Keratinocyte (primary cell): ENCODE data around the gene MANEAL.

Source experiments
- EZH2 ChIP-seq: IDR thresholded peaks from one replicate; pipeline ENCODE4 v1.6.1; 2012; ENCODE audit warnings: inconsistent platforms, mild to moderate bottlenecking, low read length, moderate library complexity
- TF ChIP-seq, protein P1 (sequence below), 3 experiments: IDR thresholded peaks in 1 of 3; conservative IDR thresholded peaks in 1 of 3; optimal IDR thresholded peaks in 1 of 3; 2 replicates in 2 of 3; 3 replicates in 1 of 3; pipeline versions ENCODE3 to v1.5.1; 2011; ENCODE audit warnings: low read length in 3 of 3, mild to moderate bottlenecking in 3 of 3, moderate library complexity in 2 of 3, control low read depth in 1 of 3, inconsistent platforms in 1 of 3; ENCODE audit not compliant: insufficient read depth in 2 of 3; ENCODE audit errors: extremely low read depth in 1 of 3

DNA sequence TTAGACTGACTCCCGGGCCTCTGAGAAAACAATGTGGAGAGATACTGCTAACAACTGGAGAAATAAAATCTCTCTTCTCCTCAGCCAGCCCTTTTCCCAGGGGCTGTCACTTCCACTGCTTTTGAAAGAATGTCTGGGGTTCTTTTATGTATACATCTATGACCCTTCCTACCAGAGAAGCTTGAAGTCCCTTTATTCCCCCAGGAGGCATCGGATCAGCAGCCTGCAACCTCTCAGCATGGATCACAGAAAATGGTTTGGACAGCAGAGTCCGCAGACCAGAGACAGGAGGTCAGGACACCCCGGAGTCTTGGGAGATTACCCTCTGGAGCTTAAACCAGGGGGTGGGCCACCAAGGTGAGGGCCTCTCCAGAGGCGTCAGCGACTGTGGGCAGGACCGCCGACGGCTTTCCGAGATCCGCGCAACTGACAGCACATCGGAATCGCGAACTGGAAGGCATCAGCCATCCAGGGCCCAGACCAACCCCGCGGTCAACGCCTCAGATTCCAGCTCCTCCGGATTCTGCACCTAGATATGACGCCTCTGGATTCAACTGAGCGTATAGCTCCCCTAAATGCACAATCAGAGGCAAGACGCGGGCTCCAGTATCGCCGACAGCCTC lies 29.7 kb upstream of the MANEAL start:
- TF ChIP-seq, protein P1, sequence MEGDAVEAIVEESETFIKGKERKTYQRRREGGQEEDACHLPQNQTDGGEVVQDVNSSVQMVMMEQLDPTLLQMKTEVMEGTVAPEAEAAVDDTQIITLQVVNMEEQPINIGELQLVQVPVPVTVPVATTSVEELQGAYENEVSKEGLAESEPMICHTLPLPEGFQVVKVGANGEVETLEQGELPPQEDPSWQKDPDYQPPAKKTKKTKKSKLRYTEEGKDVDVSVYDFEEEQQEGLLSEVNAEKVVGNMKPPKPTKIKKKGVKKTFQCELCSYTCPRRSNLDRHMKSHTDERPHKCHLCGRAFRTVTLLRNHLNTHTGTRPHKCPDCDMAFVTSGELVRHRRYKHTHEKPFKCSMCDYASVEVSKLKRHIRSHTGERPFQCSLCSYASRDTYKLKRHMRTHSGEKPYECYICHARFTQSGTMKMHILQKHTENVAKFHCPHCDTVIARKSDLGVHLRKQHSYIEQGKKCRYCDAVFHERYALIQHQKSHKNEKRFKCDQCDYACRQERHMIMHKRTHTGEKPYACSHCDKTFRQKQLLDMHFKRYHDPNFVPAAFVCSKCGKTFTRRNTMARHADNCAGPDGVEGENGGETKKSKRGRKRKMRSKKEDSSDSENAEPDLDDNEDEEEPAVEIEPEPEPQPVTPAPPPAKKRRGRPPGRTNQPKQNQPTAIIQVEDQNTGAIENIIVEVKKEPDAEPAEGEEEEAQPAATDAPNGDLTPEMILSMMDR (optimal IDR thresholded peaks at IDR 0.05 in 1 of 3, IDR thresholded peaks at IDR 0.05 in 1 of 3, conservative IDR thresholded peaks at IDR 0.05 in 1 of 3; ENCODE audit: extremely low read depth in 1 of 3, insufficient read depth in 2 of 3, low read length in 3 of 3): no peak
- no peak for TF ChIP-seq EZH2
